Fibroblast of villous mesenchyme (primary cell): ENCODE data around the gene ABCA4. TPM values are rescaled to one million over a fixed set of nuclear protein-coding genes. Genes with fewer than 3 reads are reported as not detected.

Experiments
- DNase-seq: peaks from one replicate; pipeline ENCODE4 v3.0.0-alpha.2; 2010; ENCODE audit warnings: low read depth
- H3K4me3 ChIP-seq: 2 replicates; pipeline ENCODE4 v1.5.1; 2011; ENCODE audit warnings: low read depth, mild to moderate bottlenecking, low read length
- total RNA-seq: library from RNA; depleted of rRNA; stranded (reverse); fragments of >200 nt; gene quantifications from 2 replicates; pipeline ENCODE4 v1.2.3, GENCODE V29; 2012
- TF ChIP-seq, protein P1 (sequence below): IDR thresholded peaks from 2 replicates; pipeline ENCODE4 v1.5.1; 2012; ENCODE audit warnings: low read depth, mild to moderate bottlenecking, low read length; ENCODE audit not compliant: insufficient read depth

The ABCA4 gene
- total RNA-seq, 1 donor, result 0.43 TPM

DNA sequence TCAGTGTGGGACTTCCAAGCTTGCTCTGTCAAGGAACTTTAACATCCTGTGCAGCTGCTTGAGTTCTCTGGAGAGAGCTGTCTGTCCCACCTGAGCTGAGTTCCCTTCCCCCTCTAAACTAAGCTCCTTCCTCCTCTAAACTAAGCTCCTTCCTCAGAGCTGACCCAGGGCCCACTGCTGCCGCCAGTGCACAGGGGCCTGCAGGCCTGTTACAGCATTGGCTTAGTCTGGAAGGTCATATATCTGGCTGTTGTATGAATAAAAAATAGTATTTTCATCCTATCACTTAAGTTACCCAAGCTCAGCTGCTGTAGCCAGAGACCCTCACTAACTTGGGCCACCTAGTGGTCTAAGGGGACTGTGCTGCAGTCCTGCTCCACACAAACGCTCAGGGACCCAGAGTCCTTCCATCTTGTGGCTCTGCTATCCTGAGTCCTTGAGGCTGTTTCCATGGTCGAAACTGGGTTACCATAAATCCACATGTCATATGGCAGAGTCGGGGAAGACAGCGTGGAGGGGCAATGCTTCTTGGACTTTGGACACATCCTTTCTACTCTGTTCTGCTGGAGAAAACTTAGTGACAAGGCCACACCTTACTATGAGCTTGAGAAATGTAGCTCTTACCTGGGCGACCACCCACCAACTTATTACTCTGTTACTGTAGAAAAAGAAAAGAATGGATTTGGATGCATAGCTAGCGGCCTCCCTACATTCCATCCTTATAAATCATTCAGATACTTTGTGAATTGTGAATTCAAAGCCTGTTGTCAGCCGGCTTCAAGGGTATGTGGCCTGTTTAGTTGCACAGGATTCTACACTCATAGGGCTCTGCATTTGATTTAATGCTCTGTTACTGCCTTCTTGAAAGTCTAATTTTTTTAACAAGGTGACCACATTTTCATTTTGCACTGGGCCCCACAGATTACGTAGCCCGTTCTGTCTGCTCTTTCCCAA is 140.4 kb downstream of the ABCA4 start:
- no peak overlapping the region for H3K4me3 ChIP-seq
- peak; percentile 30 for DNase-seq
- TF ChIP-seq, protein P1, sequence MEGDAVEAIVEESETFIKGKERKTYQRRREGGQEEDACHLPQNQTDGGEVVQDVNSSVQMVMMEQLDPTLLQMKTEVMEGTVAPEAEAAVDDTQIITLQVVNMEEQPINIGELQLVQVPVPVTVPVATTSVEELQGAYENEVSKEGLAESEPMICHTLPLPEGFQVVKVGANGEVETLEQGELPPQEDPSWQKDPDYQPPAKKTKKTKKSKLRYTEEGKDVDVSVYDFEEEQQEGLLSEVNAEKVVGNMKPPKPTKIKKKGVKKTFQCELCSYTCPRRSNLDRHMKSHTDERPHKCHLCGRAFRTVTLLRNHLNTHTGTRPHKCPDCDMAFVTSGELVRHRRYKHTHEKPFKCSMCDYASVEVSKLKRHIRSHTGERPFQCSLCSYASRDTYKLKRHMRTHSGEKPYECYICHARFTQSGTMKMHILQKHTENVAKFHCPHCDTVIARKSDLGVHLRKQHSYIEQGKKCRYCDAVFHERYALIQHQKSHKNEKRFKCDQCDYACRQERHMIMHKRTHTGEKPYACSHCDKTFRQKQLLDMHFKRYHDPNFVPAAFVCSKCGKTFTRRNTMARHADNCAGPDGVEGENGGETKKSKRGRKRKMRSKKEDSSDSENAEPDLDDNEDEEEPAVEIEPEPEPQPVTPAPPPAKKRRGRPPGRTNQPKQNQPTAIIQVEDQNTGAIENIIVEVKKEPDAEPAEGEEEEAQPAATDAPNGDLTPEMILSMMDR, result peak; percentile 46

DNA sequence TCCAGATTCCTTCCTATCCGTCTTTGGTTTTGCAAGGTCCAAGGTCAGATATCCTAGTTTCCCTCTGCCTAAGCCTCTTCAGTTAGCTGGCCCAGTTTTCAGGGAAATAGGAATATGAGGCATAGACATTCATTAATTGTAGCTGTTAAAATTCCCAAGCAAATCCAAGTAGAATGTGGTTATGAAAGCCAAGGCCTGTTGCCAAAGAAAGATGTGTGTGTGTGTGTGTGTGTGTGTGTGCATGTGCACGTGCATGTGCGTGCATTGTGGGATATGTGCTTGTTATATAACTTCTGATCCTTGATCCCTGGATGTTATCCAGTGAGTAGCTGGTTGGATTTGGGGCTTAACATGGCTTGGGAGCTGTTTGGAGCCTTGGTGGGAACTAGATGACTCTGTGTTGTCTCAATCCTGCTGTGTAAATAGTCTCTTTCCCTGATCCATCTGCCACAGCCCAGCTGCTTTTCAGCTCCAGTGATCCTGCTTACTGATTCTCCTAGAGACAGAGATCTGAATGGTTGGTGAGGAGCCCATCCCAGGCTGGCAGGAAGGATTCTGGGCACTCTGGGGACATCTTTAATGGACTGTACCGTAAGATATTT is 141.1 kb downstream of the ABCA4 start:
- peak; percentile 97 for DNase-seq
- TF ChIP-seq, protein P1, result no peak
- no peak overlapping the region for H3K4me3 ChIP-seq

DNA sequence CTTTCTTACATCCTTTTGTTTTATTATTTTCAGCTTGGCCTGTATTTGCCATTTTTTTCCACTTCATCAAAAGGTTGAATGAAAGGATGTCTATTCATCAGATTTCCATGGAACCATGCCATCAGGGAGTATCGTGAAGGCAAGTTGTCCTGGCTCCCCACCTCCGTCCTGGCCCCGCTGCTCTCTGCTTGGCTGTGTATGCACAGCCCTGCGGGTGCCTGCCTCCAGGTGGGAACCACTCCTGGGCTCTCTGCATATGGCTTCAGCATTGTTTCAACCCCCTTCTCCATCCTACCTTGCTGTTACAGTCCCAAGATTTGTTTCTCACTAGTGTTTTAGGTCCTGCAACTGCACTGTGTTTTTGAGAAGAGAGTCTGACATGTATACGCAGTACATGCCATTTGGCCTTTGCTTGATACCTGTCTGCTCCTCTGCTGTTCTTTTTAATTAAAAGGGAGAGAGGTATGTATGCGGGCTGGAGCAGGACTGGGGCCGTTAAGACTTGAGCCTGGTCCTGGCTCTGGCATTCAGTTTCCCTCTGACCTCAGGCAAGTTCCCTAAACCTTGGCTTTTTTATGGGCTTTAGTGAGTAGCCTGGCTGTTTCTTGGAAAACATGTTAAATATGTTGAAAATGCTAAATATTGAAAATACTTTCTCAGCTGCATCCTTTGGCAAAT is 141.8 kb downstream of the ABCA4 start:
- DNase-seq, result no peak
- no peak overlapping the region for H3K4me3 ChIP-seq
- TF ChIP-seq, protein P1, result no peak

DNA sequence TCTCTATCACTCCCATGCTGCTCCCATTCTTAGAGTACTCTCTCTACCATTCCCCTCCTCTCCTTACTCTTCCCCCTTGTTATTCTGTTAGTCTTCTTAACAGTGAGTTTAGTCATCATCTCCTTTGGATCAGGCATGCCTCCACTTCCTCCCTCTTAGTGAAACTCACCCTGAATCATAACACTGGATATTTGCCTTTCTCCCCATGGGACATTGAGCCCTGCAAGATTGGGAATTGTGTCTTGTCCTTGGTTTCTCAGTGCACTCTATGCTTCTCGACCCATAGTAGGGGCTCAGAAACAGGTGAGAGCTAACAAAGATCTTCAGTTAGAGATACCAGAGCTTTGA is 143.4 kb downstream of the ABCA4 start:
- DNase-seq, result no peak
- H3K4me3 ChIP-seq, result no peak overlapping the region

DNA sequence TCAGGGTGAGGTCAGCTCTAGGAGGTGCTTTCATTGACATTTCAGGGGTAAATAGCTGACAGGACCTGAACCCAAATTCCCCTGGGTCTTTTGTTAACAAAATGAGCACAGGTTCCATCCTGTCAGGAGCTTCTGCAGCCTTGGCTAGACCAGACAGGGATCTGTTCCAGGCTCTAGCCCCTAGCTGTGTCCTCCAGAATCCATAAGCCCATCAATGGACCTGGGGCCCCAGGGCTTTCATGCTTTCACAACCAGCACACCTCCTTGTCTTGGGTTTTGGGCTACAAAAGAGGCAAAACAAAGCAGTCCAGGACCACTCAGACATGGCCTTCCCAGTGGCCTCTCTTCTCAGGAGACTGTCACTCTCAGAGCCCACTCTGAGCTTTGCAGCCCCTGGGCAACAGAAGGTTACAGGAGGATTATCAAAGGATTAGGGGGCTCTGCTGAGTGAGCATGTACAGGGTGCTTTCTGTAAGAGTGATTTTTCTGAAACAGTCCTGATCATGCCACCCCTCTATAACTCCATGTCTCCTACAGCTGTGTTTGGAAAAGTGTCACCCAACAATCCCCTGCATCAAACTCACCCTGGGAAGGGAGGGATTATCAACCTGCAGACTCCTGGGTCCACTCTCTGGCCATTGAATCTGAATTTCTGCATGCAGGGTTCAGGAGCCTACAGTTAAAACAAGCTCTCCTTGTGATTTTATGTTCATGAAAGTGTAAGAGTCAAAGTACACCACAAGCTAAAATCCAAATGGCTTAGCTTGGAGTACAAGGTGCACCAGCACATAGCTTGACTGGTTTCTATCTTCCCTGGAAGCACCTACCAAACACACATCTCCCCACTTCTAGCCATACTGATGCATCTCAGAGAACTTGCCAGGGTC is 144.0 kb downstream of the ABCA4 start:
- no peak for DNase-seq
- TF ChIP-seq, protein P1, result no peak
- no peak overlapping the region for H3K4me3 ChIP-seq

More for the DNA sequence above, 143.4 kb downstream of the ABCA4 start:
- TF ChIP-seq, protein P1, result no peak

DNA sequence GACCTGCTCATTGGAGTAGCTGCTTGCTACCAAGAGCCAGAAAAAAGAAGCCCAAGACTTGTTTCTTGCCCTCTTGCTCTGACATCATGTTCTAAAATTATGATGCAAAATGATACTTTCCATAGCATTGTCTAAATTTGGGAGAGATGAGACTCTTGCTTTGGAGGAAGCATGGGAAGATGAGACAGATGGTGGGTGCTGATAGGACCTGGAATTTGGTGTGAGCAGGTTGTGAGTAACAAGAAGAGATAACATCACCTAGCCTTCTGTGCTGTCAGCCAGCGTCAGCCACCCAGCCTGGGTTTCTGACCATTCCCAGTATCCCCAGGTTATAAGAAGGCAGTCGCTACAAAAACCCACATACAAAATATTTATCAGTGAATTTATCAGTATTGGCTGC is 144.7 kb downstream of the ABCA4 start:
- no peak overlapping the region for H3K4me3 ChIP-seq
- TF ChIP-seq, protein P1, result no peak
- DNase-seq, result no peak
